ENCODE measurements around the gene SETD7.

- no peak for TF ChIP-seq GATA2 (IDR thresholded peaks at IDR 0.05; ENCODE audit: low read depth, low read length)
- no peak for TF ChIP-seq GATA3 (IDR thresholded peaks at IDR 0.05; ENCODE audit: low read depth, low read length)
Measured at GRCh38 chr4:139556724-139557555, 921 bp upstream of the SETD7 start.
